Non-pigmented ciliary epithelial cell (primary cell): ENCODE results near the gene VTN.
A peak's percentile ranks its signal among the peaks of the same experiment; 100 is the strongest.
"Not testable (repeated sequence)": the region's sequence is repeated elsewhere in the genome, so short reads cannot be mapped to it uniquely, and the experiment has no call there.

Source experiments
- DNase-seq: peaks from one replicate; pipeline ENCODE4 v3.0.0-alpha.2; 2010; ENCODE audit warnings: low read depth

Gene VTN

DNA sequence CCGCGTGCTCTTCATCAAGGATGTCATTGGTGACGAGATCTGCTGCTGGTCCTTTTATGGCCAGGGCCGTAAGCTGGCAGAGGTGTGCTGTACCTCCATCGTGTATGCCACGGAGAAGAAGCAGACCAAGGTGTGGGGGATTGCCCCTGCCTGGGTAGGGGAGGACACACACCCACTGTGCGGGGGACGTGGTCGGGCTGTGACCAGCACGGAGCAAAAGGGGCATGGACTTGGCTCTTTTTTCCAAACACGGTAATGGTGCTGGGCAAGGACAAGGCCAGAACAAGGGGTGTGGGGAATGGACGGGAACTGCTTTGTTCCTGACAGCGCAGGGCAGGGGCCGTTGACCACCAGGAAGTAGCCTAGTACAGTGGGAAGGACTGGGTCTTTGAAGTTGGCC lies 27.8 kb downstream of the VTN start:
- DNase-seq = no peak

DNA sequence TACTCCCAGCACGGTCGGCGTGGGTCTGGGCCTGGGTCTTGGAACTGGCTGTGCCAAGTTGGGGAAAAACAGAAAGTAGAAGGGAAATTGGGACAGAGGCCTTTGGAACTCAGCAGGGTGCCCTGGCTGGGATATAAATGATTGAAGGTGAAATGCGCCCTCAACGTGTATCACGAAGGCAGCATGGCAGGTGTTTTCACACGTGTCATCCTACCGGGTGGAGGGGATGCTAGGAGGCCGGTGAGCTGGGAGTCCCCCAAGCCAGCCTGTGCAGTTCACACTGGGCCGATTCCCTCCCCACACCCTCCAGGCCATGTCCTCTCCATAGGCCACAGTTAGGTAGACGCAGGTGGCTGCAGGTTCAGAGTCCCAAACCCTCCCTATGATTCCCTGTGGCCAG lies 28.6 kb downstream of the VTN start:
- DNase-seq = no peak

DNA sequence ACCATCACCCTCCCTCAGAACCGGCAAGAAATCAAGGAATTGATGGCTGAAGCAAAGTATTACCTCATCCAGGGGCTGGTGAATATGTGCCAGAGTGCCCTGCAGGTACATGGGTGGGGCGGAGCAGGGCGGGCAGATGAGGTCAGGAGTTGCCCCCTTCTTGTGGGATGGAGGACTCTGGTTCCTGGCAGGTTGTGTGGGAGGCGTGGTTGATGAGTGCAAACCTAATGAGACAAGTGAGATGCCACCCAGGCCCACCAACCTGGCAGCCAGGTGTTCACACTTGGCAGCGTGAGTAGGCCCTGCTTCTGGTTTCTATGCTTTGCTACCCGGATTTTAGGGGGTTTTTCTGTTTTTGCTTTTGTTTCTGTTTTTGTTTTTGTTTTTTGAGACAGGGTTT lies 29.7 kb downstream of the VTN start:
- DNase-seq = no peak

DNA sequence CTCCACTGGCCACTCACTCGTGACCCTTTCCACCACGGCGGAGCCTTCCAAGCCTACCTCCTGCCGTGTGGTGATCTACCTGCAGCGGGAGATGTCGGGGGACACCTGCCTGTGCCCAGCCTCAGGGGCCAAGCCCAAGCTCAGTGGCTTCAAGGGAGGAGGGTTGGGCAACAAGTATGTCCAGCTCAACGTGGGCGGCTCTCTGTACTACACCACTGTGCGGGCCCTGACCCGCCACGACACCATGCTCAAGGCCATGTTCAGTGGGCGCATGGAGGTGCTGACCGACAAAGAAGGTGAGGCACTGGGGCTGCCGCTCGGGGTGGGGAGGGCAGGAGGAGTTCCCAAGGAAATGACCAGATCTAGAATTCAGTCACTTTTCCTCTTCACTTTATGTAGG lies 30.7 kb downstream of the VTN start:
- no peak for DNase-seq

DNA sequence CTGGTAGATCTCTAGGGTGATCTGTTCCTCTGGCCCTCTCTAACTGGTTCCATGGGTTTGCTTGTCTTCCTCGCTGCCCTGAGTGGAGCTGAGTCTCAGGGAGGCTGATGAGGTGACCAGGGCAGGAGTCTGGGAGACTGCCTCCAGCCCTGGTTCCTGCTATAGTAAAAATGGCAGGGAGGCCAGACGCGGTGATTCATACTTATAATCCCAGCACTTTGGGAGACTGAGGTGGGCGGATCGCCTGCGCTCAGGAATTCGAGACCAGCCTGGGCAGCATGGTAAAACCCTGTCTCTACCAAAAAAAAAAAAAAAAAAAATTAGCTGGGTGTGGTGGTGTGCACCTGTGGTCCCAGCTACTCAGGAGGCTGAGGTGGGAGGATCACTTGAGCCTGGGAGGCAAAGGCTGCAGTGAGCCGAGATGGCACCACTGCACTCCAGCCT lies 31.3 kb downstream of the VTN start:
- not testable (repeated sequence) for DNase-seq

DNA sequence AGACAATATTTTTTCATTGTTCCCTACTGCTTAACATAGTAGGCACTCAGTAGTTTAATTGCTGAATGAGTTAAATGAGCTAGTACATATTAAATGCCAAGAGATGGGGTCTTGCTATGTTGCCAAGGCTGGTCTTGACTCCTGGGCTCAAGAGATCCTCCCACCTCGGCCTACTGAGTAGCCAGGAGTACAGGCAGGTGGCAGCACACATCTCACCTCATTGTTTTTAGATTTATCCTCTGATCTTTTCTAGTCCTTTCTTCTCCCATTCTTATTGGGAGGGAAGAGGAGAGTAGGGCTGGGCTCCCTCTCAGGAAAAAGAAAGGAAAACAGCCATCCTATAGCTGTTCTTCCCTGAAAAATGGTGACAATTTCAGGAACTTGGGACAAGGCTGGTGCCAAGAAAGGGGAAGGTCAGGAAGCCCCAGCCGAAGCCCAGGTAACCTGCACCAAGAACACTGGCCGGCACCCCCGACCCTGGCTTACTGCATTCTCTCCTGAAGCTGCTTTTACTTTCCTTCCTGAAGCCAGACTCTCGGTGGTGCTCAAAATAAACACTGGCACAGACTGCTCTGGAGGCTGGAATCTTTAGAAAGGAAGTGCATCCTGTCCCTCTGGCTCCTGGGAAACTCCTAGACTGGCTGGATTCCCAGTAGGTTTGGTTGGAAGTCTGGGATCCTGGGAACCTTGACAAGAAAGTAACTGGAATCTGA lies 31.9 kb downstream of the VTN start:
- DNase-seq = no peak

DNA sequence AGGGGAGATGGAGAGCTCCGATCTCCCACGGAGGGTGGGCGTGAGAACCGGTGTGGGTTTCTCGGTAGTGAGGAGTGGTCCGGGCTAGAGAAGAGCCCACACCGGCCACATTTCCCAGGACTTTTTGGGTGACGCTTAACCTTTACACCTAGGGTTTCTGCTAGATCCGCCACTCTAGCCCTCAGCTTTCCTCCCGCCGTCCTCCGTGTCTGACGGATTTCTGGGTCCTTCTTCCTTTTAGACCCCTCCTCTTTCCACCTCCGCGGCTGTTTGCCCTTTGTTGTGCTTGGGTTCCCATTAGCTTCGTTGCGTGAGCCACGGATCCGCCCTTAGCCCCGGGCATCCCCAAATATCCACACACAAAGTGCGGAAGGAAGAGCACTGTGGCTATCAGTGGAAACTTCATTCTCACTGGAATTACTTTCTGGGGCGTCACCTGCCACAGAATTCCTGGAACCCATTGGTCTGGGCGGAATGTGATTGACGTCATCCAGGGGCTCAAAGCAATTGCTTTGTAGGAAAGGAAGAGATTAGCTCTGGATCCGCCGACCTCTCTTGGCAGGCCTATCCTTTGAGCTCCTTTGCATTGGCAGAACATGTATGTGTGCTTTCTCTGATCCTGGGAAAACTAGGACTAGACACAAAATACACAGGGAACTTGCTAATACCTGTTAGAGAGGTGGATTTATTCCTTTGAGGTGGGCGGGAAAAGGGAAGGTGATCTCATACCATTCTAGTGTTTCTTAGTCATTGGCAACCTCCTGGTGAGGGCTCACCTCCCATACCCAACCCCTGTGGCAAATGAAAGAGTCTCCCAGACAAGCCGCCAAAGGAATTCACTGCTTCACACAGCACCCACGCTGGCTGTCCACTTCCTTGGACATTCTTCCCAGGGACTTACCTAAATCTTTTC lies 33.9 kb downstream of the VTN start:
- peak; percentile 79 for DNase-seq

DNA sequence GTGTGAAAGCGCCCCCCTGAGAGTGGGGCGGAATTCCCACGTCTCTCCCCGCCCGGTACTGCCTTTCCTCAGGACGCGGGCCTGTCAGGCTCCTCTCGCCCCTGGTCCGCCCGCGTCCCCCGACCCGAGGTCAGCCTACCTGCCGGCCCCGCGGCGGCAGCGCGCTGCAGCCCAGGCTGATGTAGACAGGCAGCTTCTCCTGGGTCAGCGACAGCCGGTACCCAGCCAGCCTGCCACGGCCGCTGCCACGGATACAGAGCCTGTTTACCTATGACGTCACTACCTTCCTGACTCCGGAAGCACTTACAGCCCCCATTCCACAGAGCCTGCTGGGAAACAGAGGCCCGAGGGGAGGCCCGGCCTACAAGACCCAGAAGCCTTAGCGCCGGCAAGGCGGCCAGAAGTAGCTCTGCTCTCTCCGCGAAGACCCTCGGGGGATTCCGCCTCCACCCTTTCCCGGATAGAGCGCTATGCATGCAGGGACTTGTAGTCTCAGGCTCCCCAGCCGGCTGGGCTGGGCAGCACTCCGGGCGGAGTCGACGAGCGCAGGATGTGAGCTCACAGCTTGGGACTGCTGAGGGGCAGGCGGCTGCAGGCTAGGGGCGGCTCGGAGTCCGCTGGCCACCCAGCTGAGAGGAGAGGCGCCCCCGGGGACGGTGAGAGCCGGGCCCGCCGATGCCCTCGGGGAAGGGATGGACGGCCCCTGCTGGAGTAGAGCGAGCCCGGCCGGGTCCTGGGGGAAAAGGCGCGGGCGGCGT lies 34.7 kb downstream of the VTN start, which contains the start of the genes IFT20 and TNFAIP1:
Gene IFT20, minus strand, starts transcription at position 272 of the 758 bp plus-strand sequence. CDS start 3,487 bp downstream, outside the sequence.
Gene TNFAIP1, plus strand, starts transcription at position 561 of the 758 bp plus-strand sequence. CDS start 3,761 bp downstream, outside the sequence.
- DNase-seq = peak; percentile 100

DNA sequence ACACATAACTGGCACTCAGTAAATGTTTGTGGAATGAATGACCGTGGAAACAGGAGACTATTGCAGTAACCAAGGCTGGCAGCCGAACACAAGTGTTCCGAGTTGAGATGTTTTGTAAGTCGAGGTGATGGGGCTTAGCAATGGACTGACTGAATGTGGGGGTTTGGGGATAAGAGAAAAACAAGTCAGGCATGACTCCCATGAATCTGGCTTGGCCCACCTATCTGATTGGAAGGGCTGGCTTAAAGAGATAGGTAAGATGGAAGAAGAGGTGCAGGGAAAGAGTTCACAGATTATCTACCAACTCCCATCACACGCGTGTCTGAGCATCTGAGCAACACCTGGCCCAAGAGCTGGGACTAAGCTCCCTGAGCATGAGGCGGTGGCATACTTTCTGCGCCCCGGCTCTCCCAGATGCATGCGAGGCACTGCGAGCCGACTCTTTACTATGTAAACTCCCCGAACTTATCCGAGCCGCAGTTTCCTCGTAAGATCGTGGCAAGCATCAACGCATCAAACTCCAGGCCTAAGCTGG lies 35.4 kb downstream of the VTN start:
- DNase-seq = no peak

DNA sequence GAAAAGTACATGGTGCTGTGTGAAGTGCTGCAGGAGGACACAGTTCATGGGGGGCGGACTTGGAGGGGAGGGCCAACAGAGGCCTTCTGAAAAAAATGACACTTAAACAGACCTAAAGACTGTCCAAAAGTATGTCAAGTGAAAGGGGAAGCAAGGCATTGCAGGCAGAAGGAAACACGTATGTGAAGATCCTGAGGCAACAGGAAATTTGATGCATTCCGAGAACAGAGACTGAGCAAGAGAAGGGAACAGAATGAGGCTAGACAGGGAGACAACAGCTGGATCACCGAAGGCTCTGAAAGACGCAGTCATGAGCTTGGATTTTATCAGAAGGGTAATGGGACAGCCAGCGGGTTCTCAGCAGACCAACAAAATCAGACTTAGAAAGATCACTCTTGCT lies 35.9 kb downstream of the VTN start:
- DNase-seq = no peak

DNA sequence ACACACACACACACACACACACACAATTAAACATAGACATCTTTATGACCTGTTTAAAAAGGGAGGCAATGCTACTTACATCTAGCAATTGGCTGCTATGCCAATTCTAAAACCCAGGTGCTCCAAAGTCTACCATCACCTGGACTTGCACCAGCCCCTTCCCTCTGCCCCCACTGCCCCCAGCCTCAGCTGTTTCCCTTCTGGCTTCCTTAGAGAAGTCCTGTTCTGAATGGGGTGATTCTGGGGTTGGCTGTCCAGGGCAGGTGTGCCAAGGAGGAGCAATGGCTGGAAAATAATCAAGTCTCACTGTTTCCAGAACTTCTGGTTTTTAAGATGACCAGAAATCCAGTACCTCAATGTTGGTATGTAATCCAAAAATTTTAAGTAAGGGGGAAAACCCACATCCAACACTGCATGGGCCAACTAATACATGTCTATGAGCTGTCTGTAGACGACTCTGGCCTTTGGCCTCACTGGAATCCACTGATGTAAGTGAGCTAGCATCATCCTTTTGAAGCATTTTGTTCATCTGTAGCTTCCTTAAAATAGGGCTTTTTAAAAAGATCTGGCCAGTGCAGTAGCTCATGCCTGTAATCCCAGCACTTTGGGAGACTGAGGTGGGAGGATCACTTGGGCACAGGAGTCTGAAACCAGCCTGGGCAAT lies 36.9 kb downstream of the VTN start:
- no peak for DNase-seq

DNA sequence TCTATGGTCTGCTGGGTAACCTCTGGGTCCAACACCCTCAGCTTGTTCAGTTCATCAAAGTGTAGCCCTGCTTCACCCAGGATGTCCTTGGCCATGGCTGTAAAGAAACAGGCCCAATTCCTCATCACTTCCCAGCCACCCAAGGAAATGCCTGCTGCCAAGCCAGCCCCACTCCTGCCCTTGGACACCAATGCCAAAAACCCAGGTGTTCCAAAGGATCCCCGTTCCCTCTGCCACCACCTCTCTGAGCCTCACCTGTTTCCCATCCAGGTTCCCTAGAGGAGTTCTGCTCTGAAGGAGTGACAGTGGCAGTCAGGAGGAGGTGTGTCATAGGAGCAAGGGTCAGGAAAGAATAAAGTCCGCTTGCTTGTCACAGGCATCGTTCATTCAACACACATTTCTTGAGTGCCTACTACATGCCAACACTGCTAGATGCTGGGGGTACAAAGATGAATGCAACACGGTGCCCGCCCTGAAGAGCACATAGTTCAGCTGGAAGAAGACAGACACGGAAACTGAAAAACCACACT lies 38.2 kb downstream of the VTN start:
- DNase-seq = no peak

DNA sequence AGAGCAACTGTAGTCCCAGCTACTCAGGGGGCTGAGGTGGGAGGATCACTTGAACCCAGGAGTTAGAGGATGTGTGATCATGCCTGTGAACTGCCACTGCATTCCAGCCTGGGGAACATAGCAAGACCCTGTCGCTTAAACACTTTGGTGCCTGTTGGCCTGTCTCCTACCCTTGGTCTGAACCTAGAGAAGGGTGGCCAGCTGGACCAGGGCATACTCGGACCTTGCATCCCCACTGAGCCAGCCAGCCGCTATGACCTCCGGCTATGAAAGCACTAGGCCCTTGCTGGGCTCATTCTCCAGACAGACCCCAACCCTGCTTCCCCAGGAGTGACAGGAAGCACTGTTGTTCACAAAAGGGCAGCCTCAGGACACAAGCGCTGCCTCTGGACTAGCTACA lies 39.4 kb downstream of the VTN start:
- no peak for DNase-seq

DNA sequence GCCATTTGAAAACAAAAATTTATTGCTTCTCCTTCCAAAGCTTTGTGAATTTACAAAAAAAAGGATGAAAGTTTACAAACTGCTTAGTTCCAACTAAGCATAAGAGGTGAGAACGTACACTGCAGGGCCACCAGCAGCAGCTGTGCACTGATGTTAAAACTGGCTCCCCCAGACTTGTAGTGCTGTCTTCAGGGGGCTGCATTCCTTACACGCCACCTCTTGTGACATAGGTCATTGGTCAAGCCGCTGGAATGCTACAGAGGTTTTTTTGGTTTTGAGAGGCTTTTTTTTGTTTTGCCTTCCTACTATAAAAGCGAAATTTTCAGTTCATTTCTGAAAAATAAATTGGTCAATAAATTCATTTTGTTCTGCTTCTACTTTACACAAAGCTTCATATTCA lies 41.8 kb downstream of the VTN start:
- no peak for DNase-seq

DNA sequence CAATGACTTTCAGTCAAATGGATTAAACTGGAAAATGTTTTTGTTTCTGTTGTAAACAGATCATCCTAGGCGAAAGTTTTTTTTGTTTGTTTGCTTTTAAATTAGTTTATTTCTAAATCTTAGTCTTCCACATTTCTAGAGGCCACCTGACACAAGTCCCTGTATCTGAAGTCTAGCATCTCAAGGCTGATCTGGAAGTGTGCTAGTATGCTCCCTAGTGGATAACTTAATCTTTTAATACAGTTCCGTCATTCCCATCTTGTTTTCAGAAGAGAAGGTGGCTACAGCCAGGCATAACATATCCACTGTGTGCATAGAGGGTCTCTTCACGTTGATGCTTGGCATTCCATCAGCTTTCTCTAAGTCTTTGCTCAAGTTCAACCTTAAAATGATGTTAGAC lies 42.4 kb downstream of the VTN start:
- DNase-seq = no peak

DNA sequence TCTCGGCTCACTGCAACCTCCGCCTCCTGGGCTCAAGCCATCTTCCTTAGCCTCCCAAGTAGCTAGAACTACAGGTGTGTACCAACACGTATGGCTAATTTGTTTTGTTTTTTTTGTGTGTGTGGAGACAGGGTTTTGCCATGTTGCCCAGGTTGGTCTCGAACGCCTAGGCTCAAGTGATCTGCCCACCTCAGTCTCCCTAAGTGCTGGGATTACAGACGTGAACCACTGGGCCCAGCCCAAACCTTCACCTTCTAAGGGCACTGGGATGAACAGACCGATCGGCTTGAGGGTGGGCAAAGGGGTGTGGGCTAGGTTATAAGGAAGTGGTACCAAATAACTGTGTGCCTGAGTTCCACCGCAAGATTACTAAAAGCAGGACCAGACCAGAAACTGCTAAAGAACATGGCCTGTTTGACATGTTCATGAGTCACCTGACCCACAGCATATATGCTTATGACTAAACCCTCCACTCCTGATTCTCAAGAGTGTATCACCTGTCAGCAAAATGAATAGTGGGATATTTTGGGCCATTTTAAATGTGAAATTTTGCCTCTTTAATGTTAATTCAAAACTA lies 43.0 kb downstream of the VTN start:
- no peak for DNase-seq

DNA sequence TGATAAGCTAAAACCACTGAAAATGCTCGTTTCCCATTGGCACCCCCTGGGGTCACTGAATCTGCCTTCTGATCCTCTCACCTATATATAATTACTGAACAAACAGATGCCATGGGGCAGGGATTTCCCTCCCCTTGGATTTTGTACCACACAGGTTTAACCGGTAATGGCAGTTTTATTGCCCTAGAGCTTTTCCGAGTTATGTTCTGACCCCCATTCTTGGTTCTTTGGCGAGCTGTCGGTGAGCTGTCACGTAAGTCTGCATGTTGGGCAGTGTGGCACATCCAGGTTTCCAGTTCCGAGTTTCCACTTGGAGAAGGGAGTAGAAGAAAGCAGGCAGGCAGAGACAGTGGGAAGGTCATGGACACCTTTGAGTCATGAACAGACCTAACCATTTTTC lies 44.0 kb downstream of the VTN start:
- no peak for DNase-seq

DNA sequence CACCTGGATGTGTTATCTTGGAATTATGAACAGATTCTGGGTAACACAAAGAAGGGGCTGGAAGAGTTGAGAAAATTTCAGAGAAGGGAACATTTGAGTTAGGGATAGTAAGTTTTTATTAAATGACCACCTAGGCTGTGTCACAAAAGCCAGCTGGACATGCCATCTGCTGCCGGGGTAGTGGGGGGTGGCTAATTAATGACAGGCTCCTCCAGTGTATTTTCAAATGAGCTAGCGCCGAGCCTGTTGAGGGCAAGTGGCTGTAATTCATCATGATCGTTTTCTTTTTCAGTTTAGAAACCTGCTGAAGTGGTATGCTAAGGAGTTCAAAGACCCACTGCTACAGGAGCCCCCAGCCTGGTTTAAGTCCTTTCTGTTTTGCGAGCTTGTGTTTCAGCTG lies 44.9 kb downstream of the VTN start:
- no peak for DNase-seq

DNA sequence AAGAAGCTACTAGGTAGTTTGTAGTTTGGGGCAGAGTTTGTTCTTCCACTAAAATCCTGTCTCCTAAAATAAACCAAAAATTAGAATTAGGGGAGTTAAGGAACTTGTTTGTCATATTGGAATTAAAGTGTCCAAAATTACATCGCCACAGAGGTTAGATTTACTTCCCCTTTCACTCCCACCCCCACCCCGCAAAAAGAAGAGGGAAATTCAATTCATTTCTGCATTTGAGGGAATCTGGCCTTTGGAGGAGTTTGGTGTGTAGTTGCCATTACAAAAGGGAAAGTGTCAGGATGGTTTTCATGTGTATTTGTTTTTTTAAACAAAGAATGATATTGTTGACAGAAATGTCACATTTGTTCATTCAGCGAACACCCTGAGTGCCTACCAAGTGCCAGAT lies 45.3 kb downstream of the VTN start:
- DNase-seq = no peak

DNA sequence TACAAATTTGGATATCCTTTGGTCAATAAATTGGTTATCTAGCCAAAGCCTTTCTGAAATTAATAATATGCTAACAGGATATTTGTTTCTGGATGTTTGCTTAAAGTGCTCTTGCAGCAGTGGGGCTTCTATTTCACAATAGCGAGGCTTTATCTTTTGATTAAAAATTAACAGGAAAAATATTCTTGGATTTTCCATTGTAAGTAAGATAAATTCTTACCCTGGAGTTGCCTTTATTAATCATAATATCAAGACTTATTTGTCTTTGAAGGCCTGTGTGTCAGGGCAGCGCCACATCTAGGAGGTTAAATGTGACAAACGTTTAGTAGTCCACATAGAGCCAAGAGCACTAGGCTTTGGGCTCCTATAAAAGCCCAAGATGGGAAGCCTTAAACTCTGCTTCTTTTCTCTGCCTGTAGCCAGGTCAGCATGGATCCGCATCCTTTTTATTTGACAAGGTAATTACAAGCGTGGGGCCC lies 45.8 kb downstream of the VTN start:
- no peak for DNase-seq
